ENCODE results near the gene LIPT1.
"Not testable (repeated sequence)": the region's sequence is repeated elsewhere in the genome, so short reads cannot be mapped to it uniquely, and the experiment has no call there.

LIPT1 gene

DNA sequence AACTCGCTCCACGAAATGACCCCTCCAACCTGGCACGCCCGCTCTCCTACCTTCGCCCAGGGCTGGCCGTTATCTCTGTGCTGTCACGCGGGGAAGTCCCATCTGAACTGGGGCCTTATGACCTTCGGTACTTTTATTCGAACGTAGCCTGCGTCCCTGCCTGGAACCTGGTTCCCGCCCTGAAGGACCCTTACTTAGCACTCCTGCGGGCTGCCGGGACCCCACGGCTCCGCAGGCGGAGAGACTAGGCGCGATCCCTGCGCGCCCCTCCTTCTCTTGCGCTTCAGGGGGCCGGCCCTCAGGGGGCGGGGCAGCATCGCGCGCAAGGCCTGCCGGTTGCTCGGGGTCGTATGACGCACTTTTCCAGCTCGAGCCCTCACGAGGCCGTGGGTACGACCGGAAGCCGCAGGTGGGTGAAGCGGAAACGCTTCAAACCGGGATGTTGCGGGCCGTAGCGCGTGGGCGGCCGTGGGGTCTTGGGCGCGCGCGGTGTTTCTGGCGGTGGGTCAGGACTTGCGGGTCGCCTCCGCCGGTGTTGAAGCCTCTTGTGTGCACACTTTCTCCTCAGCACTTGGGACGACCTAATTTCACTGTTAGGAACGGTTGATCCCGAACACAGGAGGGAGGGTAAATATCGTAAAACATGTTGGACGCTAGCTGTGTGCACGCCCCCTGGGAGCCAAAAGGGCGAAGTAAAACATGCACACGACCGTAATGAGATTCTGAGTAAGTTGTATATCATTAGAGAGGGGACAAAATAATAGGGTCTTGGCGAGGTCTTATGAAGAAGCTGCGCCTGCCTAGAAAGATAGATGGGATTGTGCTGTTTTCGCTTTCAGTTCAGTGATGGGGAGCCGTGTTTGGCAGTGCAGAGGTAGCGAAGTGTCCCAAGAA lies at the start of gene LIPT1, which contains the start of gene TSGA10:
TSS of gene LIPT1 (plus strand) at position 325 of the 894 bp plus-strand sequence. CDS start 6,991 bp downstream, outside the sequence.
TSS of gene TSGA10 (minus strand) at position 300 of the 894 bp plus-strand sequence. CDS start 45,503 bp downstream, outside the sequence.
- DNase-seq: peak; percentile 91

DNA sequence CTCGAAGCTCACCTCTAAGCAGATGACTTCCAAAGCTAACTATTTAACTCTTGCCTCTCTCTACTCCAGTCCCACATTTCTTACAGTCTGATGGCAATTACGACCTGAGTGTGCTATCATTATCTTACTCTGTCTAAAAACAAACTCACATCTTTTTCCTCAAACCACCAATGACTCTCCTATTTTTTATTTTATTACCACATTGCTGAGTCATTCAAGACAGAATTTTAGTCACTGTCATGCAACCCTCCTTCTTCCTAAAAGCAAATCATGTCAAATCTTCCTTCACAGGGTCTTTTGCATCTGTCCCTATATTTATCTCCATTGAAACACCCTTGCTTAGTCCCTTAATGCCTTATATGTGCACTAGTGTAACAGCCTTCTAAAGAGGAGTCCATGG lies 47.9 kb upstream of the LIPT1 start:
- peak; percentile 2 for DNase-seq

DNA sequence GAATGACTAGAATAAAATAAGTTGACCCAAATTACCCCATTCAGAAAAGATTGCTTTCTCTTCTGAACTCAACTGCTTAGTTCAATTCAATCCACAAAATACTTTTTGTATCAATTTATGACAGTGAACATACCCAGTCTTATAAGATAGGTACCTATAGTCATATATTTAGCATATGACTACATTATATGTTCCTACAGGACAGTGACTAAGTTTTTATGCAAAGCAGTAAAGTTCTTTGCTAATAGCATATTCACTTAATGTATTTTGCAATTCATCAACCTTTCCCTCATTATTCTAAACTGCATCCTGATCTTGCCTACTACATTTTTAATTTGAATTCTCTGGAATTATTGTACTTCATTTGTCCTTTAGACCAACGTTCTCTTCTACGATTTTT lies 43.5 kb upstream of the LIPT1 start:
- no peak for DNase-seq

DNA sequence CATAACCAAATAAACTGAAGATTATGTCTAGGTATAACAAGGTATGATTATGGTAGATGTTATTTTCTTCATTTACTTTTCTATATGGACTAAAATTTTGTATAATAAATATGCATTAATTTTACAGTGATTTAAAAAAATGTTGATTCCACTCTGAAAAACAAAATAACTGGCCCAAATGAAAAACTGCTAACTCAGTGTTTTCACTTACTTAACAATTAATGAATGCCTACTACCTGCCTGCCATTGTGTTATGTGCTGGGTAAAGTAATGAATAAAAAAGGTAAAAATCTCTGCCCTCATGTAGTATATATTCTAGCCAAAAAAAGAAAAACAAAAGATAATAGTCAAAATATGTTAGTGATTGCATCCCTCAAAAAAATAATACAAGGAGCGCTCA lies 42.8 kb upstream of the LIPT1 start:
- DNase-seq: no peak

DNA sequence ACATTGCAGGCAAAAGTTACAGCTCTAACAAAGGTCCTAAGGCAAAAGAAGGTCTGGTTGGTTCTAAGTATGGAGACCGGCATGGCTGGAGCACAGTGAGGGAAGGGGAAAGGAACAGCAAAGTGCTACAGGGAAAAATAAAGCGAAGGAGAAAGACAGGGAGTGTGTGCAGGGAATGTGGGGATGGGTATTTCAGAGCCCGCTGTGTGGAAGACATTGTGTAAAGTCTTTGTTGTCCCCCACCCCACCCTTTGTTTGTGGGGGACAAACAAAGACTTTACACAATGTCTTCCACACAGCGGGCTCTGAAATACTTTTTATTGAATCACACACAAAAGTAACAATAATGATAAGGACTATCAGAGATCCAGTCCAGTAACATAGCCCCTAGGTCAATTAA lies 42.1 kb upstream of the LIPT1 start:
- DNase-seq: no peak

DNA sequence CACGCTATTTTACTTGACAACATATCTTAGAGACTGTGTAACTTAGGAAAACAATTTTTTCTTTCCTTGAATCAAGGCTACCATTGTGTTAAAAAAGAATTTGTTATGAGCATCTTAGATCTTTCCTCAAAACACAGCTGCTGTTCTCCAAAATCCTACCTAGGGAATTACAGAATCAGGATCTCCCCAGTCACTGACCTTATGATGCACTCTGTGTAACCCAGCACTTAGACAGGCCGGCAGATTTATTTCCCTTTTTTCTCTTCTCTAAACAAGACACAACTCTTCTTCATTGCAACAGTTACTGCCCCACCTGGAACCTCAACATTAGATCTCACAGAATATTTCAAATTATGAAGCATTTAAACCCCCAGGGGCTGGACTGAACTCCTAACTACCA lies 26.8 kb upstream of the LIPT1 start:
- DNase-seq: no peak

DNA sequence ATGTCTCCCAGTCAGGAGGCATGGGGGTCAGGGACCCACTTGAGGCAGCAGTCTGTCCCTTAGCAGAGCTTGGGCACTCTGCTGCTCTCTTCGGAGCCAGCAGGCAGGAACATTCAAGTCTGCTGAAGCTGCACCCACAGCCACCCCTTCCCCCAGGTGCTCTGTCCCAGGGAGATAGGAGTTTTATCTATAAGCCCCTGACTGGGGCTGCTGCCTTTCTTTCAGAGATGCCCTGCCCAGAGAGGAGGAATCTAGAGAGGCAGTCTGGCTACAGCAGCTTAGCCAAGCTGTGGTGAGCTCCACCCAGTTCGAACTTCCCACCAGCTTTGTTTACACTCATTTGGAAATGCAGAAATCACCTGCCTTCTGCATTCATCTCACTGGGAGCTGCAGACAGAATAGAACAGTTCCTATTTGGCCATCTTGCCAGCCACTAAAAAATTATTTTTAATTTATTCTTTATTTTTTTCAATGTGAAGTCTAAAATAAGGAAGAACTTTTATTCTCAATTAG lies 19.7 kb upstream of the LIPT1 start:
- not testable (repeated sequence) for DNase-seq

DNA sequence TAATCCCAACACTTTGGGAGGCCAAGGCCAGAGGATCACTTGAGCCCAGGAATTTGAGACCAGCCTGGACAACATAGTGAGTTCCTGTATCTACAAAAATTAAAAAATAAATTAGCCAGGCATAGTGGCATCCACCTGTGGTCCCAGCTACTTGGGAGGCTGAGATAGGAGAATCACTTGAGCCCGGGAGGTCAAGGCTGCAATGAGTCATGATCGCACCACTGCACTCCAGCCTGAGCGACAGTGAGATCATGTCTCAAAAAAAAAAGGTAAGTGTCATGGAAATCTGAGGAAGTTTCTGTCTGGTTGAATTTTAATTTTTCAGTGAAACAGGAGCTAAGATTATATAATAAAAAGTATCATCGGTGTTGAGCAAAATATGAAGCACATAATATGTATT lies 15.8 kb upstream of the LIPT1 start:
- no peak for DNase-seq

DNA sequence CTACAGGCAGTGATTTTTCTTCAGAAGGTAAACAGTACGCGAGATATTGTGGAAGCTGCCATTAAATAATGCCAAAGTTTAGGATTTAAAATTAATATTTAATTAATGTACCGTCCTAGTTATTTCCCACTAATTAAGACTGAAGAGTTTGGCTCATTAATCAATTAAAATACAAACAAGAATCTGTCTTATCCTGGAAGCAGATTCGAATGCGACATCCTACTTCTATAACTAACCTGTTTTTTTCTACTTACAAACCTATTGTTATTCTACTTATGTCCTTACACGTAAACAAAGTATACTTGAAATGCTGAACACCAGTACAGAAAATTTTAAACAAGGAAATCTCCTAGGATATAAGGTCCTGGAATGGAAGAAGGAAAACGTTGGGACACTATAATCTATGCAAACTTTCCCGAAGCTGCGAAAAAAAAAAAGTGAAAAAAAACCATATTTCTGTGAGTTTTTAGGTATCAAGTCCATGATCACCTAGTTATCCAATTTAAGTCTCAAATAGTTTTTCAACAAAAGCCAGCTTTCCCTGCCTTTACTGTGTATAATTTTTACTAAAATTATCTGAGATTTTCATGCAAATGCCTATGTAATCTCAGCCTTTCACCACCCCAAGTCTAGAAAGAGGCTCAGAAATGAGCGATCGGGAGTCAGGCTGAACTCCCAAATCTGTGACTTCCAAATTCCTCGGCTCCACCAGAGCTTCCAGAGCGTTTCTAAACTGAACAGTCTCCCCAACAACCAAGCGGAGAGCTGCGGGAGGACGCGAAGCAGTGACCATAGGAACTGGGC lies 14.5 kb upstream of the LIPT1 start:
- DNase-seq: no peak

DNA sequence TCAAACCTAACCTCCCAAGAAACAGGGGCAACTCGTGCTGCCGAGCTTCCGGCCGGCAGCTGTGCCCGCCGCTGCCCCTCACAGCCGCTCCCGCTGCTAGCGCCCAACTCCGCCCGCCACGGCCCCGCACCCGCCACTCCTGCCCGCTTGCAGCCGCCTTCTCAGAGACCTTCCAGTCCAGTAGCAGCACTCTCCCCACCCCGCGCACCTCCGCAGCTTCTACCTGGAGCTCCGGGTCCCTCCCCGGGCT lies 14.0 kb upstream of the LIPT1 start:
- DNase-seq: peak; percentile 53

DNA sequence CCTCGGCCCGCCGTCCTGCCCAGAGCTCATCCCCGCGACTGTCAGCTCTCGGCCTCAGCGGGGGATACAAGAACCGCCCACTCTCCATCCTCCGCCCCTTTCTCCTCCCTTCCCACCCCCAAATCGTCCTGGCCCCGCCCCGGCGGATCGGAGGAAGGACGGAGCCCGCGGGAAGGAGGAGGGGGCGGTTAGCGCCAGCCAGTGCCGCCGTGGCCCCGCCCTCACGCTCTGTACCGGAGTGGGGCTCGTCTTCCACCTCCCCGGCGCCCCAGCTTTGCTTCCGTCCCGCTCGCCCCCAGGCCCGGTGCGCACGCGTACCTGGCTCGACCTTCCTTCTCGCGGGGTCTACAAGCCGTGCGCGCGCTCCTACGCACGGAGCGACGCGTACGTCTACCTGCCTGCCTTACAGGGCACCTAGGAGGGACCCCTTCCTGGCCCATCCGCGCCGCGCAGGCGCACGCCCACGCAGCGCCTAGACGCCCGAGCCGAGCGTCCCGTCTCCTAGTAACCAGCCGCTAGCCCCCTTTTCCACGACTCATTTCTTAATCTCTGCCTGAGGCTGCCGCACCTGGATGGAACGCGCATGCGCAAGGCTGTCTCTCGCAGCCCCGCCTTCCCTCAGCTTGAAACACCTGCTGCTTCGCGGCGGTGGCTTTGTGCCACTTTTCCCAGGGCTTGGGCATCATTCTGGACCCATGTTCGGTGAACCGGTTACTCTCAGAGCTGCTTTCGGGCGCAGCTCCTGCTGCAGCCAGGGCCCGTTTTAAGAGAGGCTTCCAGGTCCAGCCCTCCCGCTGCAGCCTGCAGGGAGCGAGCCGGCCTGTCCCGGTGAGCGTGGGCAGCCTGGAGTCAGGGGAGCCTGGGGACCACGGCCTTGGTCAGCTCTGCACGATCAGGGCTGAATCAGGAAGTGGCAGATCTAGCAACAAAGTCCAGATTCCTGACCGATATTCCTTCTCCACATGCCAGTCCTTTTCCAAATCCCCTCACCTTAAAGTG lies 13.4 kb upstream of the LIPT1 start, which contains the start of gene C2orf15:
TSS of gene C2orf15 (plus strand) at position 598 of the 999 bp plus-strand sequence. CDS start 8,852 bp downstream, outside the sequence.
- peak; percentile 90 for DNase-seq

DNA sequence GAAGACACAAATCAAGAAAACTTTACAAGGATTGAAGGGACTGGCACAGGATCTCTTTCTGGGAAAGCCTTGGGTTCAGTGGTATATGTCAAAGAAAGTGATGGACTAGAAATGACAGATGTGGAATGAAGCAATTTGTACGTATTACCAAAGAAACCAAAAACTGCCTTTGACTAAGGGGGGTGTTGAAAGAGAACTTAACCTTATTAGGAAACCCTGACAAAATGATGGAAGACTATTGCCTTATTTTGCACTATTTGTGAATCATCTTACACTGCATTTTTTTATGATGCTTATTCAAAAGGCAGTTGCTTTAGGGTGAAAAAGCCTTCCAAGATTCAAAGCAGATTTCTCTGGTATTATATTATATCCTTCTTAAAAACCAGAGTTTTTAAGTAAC lies 4.1 kb upstream of the LIPT1 start:
- DNase-seq: no peak

DNA sequence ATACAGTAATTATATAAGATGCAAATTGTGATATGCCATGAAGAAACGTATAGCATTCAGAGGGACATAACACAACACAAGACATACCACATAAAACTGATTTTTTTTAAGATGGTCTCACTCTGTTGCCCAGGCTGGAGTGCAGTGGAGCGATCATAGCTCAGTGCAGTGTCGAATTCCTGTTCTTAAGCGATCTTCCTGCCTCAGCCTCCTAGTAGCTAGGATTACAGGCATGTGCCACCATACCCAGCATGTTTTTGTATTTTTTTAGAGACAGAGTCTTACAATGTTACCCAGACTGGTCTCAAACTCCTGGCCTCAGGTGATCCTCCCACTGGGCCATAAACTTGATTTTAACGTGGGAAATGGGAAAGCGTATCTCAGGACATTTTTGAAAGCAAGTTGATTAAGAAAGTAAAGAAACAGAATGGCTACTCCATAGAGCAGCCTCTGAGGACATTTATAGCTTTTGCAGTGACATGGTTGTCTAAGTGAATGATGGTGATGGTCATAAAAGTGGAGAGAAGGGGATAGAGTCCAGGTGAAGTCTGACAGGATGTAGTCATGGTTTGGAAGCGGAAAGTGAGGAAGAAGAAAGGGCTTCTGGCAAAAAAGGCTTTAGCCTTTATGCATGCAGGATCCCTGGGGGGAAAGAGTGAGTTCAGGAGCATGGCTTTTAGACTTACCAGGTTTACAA lies 2.4 kb upstream of the LIPT1 start:
- DNase-seq: no peak

DNA sequence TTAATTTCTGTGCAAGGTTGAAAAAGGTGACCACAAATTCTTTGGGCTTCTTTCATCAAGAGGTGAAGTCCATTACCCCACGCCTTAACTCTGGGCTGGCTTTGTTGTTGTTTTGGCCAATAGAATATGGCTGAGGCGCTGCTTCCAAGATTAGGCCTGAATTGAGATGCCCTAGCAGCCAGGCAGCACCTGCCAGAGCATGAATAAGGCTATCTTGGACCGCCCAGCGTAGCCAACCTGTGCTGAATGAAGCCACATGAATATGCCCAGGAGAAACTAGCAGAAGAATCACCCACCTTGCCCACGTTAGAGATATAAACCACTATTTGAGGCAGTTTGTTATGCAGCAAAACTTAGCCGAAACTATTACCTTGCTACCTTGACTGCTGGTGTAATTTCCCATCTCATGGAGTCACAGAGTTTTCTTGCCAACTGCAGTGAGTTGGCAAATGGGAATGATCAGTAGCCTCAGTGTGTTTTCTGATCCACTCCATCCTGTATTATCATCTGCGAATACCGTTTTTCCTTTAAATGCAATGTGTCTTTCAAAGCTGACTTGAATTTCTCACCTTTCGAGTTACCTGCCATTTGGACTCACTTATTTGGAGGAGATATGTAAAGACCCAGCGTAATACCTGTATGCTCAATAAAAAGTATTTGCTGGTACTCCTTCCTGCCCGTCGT lies 704 bp upstream of the LIPT1 start:
- no peak for DNase-seq

DNA sequence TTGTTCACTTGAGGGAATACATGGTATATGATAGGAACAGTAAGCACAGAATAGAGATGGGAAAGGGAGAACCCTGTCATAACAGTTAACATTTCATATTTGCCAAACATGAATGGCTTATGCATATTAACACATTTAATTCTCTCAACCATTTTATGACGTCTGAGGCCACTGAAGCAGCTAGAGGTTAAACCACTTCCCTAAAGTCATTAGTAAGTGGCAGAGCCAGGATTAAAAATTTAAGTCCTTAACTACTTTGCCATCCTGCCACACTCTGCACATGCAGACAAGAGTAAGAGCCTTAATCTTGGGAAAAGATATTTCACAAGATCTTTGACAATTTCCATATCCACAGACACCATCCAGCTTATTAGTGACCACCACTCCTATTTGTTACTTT lies 2.1 kb downstream of the LIPT1 start:
- no peak for DNase-seq

DNA sequence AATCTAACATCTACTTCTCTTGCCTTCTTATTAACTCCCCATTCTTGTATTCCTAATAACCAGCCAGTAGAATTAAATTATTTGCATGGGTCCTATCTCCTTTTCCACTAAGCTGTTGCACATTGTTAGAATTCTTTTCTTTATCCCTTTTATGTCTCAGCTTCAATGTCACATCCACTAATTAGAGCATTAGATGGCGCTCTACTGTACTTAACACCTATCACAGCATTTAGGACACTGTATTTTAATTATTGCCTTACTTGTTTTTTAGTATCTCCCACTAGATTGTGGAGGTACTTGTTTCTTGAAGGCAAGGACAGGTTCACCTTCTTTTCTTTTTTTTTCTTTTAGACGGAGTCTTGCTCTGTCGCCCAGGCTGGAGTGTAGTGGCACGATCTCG lies 3.8 kb downstream of the LIPT1 start:
- DNase-seq: no peak

DNA sequence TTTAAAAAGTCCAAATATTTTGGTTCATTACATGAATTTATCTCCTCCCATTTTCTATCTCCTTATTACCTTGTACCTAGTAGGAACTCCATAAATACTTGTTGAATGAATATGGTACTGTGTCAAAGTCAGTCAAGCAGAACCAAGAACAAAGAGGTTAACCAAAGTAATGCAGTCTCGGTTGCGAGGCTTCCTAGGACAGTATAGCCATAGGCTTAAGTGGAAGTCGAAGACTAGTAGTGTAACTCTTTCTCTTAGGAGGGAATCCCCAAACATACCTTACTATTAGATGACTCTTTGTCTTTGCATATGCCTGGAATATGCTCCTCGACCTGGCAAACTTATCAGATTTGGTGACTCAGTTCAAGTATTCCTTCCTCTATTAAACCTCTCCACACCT lies 4.8 kb downstream of the LIPT1 start:
- no peak for DNase-seq

DNA sequence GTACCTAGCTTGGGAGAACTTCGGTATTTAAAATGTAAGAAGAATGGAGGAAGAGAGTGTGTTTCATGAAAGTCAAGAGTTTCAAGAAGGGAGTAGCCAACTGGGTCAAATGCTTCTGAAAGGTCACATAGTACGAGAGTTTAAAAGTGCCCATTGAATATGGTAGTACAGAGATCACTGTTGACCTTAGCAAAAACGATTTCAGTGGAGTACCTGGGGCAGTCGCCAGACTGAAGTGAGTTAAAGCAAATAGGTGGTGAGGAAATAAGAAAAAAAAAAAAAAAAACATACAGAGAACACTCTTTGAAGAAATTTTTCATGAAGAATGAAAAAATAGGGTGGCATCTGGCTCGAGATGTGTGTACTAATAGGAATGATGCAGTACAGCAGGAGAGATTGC lies 11.5 kb downstream of the LIPT1 start:
- no peak for DNase-seq

DNA sequence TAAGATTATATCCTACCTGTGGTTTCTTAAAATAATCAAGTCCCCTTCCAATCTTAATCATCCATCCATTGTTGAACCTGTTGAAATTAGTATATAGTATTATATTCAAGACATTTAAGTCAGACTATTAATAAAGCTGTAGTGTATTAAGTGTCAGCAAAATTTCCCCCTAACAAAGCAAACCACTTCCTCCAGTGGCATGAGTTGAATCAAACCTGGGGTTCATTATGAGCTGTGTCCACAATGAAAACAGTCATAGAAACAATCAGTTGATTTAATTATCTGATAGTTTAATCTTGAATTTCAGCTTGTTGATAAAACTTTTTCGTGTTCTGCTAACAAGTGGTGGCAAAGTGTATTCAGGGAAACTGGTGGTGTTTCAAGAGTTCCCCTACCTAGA lies 14.8 kb downstream of the LIPT1 start:
- DNase-seq: no peak

DNA sequence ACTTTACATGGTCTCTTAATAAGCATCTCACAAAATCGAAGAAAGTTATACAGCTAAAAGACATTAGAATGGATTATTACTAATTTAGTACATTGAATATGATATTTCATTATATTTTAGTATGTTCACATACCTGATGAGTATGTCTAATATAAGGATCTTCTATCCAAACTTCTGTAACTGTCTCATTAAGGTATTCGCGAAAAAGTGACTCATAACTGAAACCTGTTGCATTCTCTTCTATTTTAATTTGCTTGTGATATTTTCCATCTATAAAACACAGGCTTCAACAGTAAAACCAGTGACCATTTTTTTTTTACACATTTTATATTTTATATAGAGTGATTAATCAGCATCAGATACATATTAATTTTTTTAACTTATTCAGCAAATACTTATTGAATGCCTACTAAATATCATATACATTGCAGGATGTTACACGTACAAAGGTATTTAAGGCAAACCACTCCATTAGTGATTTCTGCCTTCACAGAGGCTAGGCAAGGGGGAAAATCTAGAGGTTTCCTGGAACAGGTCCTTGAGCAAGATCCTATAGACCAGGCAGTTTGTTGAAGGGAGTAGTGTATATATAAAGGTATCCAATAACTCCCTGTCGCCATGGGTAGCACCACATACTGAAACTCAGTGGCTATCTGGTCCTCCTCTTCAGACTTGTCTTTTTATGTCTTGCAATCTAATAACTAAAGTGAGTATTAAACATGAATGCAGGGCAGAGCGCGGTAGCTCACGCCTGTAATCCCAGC lies 16.8 kb downstream of the LIPT1 start:
- DNase-seq: no peak

All from EL (cell line).